COR-L47 (cell line): ENCODE data around the gene BLM.
A peak's percentile ranks its signal among the peaks of the same experiment; 100 is the strongest.
"Not testable (repeated sequence)": the region's sequence is repeated elsewhere in the genome, so short reads cannot be mapped to it uniquely, and the experiment has no call there.

Experiments used
- DNase-seq: peaks from one replicate; lab custom pipeline; 2025; lab: John Stamatoyannopoulos, UW

Gene BLM

DNA sequence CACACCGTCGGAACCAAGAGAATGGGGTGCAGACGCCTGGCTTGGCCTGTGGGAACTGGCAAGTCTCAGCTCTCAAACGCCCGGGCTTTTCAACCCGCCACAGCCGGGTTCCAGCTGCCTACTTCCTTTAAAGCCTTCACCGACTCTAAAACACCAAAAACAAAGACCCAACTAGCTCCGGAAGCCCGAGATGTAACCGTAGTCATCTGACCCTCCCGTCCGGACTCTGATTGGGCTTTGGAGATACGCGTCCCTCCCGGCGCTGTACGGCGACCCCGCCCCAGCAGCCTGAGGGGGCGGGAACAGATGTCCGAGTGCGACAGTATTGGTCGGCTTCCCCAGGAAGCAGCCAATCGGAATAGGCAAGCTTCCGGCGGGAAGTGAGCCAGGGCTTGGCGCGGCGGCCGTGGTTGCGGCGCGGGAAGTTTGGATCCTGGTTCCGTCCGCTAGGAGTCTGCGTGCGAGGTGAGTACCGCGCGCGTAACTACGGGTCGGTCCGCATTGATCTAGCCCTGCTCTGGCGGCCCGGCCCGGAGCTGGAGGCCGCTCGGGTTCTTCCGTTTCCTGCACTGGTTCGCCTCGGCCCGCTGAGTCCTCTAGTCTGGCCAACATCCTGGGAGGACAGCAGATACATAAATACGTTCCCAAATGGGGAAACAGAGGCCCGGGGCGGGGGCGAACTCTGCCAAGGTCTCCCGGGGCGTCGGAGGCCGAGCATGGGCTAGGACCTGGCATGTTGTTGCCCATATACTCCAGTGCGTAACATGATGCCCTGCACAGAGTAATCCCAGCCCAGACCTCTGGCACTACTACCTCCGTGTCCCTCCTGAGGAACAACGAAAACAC, at the start of gene BLM:
BLM (plus strand) TSS at position 371 of the 846 bp plus-strand sequence. CDS start 30,047 bp downstream, outside the sequence.
- peak; percentile 98 for DNase-seq

DNA sequence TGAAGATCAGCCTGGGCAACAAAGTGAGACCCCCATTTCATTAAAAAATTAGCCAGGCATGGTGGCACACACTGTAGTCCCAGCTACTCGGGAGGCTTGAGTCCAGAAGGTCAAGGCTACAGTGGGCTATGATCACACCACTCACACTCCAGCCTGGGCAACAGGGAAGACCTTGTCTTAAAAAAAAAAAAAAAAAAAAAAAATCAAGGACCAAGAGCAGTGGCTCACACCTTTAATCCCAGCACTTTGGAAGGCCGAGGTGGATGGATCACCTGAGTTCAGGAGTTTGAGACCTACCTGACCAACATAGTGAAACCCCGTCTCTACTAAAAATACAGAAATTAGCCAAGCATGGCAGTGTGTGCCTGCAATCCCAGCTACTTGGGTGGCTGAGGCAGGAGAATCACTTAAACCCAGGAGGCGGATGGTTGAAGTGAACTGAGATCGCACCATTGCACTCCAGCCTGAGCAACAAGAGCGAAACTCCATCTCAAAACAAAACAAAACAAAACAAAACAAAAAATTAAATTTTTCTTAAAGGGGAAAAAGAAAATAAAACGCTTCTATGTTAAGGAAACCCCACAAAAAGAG, 49.3 kb upstream of the BLM start:
- not testable (repeated sequence) for DNase-seq

DNA sequence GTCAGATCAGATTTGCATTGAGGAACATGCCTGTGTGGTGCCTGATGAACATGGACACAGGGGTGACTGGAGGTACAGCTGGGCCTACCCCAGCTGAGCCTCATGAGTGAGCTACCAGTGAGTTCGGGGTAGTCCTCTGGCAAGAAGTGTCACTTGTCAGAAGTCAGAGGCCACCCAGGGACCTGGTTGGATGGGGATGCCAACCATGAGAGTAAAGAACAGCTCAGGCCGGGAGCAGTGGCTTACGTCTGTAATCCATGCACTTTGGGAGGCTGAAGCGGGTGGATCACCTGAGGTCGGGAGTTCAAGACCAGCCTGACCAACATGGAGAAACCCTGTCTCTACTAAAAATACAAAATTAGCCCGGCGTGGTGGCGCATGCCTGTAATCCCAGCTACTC, 46.5 kb upstream of the BLM start:
- not testable (repeated sequence) for DNase-seq

DNA sequence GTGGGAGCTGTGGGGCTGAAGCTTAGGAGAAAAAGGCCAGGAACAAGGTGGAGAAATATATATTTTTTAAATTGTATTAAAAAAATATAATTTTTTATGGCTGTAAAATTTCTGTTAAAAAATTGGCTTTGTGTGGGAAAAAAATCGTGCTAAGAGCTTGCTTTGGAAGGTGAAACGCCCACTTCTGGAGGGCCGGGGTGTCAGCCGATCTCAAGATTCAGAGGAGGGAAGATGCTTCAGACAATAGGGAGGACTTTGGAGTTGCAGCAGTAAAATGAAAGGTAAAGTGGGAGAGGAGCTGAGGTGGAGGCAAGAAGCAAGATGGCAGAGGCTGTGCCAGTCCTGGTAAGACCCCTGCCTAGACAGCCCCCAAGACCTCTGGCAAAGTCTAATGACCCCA, 45.9 kb upstream of the BLM start:
- DNase-seq, result no peak

DNA sequence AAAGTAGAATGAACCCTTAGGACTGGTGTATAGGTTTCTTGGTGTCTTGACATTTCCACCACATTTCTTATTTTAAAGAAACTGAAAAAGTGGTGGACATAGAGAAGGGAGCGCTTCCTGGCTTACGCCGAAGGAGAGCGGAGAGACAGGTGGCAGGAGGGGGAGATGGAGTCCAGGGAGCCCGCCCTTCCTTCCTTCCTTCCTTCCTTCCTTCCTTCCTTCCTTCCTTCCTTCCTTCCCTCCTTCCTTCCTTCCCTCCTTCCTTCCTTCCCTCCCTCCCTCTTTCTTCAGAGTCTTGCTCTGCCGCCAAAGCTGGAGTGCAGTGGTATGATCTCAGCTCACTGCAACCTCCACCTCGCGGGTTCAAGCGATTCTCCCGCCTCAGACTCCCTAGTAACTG, 43.8 kb upstream of the BLM start:
- DNase-seq, result not testable (repeated sequence)

DNA sequence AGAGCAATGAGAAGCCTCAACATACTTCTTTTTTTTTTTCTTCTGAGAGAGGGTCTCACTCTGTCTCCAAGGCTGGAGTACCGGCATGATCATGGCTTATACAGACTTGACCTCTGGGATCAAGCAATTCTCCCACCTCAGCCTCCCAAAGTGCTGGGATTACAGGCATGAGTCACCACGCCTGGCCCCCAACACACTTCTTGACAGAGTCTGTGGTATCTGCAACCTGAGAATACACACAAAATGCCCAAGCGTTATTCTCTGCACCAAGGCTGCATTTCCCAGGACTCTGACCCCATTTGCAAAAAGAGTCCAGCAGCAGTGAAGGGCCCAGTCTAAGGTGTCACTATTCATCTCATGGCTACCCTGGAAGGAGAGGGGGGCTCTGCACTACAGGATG, 42.7 kb upstream of the BLM start:
- no peak for DNase-seq

DNA sequence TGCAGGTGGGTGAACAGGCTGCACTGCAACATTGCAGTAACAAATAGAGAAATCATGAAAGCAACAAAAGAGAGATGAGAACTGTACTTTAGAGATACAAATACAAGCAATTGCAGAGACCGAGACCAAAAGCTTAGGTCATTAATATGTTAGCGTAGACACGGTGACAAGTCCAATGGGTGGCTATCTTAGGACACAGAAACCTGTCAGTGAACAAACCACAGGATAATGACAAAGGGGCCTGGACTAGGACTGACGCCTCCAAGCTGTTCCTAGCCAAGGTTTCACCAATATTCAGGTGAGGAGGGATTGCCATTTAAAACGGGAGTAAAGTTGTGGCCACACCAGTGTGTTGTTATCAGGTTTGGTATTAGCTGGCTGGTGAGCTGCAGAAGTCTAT, 41.7 kb upstream of the BLM start:
- DNase-seq, result no peak

DNA sequence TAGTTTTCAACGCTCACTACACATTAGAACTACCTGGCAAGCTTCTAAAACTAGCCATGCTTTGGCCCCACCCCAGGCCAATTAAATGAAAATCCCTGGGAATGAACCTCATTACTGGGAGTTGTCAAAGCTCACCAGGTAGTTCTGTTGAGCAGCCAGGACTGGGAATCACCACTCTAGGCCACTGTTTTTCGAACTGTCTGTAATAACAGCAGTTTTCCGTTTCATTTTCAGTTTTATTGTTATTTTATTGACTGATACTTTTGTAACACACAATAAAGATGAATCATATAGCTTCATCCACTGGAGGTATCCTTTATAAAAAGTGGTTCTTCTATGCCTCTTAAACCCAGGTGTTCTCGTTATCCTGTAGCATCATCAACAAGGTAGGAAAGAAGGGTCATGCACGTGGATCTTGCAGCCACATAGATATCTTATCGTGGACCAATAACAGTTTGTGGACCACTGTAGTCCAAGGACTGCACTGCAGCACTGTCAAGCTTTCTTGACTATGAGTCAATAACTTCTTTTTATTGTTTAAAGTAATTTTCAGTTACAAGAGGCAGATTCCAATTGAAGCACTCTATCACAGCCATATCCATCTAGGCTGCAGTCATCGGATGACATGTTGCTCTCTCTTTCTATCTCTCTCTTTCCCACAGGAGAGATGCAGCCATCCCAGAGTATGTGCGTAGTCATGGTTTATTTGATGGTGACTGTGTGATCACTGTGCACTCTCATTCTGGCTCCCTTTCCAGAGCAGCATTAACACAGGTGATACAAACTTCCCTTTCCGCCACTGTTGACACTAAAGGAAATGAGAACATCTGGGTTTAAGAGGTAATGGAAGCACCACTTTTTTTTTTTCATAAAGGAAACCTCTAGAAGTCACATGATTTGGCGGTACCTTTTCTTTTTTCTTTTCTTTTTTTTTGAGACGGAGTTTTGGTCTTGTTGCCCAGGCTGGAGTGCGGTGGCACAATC, 39.0 kb upstream of the BLM start:
- no peak for DNase-seq

DNA sequence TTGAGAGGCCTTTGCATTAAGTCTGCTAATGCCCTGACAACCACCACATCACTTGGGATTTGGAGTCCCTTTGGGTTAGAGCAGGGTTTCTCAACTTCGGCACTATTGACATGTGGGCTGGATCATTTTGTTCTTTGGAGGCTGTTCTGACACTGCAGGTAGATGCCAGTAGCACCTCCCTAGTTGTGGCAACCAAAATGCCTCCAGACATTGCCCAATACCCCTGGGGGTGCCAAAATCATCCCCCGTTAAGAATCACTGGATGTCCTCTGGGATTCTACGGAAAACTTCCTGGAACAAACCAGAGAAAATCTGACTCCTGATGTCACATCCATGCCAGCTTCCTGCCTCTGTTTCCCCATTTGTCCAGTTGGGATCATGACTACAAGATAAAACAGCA, 37.2 kb upstream of the BLM start:
- DNase-seq, result no peak

DNA sequence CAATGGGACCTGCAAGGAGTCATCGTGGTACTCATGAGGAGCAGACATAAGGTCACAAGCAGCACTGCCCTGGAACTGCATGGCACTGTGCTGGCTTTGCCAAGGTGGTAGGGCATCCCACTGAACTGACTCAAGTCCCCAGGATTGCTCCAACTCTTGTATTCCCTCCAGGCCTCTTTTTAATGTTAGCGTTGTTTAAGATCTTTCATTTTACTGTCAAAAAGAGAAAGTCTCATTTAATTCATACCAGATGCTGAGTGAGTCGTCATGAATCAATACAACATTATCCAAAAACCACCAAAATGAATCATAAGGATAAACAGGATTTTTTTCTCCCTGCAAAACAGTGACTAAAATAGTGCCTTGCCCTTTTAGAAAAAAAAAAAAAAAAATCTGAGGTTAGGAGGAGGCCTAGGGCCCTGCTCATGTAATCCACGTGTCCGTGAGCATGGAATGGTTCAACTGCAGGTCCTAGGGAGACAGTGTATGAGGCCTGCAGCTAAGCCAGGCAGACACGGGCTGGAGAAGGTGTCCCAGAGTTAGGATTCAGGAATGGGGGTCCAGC, 36.7 kb upstream of the BLM start:
- DNase-seq, result no peak

DNA sequence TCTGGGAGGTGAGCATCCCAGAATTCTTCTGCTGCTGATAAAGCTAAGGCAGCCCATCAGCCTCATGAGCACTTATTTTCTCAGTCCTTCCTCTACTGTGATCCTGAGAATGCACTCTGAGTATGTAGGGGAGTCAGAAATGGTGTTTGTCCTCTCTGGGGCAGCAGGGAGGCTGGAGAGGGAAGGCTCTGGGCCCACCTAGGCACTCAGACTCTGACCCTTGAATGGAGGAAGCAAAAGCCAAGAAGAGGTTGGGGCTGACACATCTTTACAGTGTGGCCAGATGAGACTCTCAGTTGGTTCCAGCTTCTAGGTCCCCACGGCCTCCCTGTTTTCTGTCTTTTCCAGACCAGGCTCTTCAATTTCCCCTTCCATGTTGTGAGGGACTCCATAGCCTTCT, 36.1 kb upstream of the BLM start:
- no peak for DNase-seq

DNA sequence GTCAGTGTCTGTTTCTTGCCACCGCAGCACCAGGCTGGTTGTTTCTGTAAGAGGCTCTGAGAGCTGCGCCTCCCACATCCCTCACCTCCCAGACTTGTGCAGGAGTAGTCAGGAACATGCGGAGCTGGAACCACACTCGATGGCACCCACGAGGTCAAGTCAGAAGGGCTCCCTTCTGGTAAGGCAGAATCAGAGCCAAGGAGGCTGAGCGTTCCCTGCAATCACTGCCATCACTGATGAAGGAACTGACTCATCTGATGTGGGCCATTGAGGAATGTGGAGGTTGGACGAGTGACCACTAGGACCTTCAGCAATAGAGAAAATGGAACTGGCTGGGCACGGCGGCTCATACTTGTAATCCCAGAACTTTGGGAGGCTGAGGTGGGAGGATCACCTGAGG, 35.7 kb upstream of the BLM start:
- no peak for DNase-seq

DNA sequence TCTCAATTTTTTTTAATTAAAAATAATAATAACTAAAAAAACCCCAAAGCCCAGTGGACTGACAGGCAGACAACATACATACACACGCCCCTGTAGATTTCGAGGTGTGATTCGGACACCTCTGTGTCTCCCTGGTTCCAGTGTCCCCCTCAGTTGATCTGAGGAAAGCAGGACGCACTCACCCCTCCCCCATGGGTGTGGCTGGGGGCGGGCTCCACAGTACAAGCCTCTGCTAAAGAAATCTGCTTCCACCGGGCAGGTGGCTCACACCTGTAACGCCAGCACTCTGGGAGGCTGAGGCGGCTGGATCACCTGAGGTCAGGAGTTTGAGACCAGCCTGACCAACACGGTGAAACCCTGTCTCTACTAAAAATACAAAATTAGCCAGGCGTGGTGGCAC, 33.8 kb upstream of the BLM start:
- DNase-seq, result no peak

DNA sequence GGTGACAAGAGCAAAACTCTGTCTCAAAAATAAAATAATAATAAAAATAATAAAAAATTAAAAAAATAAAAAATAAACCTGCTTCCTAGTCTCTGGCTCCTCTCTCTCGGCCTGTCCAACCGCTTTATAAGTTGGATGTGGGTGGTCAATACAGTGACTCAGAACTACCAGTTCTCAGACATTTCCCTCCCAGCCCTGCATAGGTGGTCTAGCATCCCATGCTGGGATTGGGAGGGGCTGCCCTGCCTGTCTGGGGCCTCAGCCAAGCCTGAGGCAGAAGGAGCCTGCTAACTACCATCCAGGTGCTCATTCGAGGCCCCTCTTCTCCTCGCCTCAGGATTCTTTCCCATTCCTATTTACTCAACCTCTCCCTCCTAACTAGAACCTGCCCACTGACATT, 33.3 kb upstream of the BLM start:
- DNase-seq, result no peak

DNA sequence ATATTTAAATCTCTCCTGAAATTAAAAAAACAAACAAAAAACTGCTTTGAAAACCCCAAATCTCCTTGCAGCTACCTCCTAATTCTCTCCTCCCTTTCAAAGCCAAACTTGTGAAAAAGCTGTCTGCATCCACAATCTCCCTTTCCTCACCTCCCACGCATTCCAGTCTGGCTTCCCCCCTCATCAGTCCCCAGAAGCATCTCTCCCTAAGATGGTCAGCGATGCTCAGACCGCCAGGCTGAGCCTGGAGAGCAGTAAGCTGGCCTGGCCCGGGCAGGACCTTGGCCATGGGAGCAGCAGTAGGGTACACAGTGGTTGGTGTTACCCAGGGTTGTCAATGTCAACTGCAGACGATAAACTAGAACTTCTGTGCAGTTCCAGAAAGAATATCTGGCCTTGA, 32.9 kb upstream of the BLM start:
- DNase-seq, result no peak

DNA sequence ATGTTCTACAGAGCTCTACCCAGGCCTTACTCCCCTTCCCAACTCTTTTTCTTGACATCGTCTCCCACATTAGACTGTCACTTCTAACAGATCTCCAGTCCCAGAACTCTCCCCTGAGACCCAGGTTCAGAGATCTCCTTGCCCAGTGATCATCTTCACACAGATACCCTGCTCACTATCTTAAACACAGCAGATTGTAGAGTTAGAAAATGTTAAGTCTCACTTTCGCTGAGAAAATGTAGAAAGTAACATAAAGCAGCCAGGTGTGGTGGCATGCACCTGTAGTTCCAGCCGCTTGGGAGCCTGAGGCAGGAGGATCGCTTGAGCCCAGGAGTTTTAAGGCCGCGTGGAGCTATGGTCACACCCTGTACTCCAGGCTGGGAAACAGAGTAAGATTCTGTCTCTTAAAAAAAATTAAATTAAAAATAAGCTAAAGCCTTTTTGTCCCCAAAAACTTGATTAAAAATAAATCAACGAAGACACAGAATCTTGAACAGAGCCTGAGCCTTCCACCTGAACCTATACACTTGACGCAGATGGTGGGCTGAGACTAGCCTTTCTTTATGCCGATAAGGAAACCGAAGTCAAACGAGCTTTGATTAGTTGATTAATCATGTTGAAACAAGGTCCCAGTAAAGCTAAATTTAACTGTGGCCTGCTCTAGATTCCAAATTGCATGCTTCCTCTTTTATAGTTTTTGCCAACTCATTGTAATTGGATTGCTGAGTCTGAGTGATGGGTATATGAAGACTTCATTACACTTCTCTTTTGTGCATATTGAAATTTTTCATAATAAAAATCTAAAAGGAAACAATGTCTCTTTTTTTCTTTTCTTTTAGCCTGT, 31.3 kb upstream of the BLM start:
- DNase-seq, result no peak

DNA sequence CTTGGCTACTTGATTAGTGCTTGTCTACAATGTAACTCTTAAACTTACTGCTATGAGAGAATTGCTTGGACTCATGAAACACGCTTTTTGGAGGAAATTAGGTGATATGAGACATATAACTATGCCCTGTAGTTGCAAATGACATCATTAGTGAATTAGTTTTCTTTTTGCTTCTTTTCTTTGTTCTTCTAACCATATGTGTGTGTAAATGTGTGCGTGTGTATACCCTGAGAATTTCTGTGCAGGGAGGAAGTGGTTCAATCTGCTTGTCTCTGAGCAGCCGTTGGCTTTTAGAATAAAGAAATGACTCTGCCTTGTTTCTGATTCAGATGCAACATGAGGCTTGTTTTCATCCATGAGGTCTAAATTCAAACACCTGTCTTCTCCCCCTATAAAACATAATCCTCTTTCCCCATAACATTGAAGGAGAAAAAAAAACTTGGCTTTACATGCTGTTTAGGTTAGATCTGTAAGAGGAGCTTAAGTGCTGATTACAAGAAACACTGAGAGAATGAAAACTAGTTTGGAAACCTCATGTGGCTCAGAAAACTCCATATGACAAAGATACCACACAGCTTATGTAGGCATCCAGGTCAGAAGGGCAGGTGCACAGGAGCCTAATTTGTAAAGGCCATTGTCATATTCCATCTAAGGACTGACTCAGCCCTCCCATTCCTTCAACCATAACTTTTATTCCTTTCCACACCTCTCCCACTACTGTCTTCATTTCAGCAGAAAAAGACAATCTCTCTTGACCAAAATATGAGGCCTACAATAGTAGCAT, 30.5 kb upstream of the BLM start:
- no peak for DNase-seq

DNA sequence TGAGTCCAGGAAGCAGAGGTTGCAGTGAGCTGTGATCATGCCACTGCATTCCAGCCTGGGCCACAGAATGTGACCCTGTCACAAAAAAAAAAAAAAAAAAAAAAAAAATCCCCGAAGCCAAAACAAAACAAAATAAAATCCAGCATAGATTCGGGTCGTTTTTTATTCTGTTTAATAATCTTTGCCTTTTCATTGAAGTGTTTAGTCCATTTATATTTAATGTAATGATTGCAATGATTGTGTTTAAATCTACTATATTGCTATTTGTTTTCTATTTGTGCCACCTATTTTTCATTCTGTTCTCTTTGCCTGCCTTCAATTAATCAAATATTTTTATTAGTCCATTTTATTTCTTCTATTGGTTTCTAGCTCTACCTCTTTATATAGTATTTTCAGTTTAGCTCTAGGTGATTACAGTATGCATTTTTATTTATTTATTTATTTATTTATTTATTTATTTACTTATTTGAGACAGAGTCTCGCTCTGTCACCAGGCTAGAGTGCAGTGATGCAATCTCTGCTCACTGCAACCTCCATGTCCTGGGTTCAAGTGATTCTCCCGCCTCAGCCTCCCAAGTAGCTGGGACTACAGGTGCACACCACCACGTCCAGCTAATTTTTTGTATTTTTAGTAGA, 27.7 kb upstream of the BLM start:
- DNase-seq, result not testable (repeated sequence)

DNA sequence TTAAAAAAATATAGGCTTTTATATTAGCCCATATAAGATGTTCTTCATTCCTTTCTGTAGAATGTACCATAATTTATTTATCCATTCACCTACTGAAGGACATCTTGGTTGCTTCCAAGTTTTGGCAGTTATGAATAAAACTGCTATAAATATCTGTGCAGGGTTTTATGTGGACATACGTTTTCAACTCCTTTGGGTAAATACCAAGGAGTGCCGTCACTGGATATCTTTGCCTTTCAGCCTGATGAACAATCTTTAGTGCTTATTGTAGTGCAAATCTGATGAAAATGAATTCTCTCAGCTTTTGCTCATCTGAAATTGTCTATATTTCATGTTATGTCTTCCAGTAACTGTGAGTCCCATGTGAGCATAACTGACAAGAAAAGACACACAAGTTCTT, 26.6 kb upstream of the BLM start:
- DNase-seq, result no peak

DNA sequence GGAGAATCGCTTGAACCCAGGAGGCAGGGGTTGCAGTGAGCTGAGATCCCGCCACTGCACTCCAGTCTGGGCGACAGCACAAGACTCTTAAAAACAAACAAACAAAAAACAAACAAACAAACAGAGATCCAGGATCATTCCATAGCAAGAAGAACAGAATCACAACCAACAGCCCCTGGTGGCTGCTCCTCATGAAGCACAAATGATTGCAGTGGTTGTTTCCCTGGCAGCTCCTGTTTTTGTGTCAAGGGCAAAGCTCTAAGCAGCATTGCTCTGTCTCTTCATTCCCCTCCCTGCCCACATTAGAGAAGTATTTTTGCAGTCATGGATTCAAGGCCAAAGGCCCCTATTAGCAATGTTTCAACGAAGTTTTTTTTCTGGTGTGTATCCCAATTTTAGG, 25.8 kb upstream of the BLM start:
- DNase-seq, result no peak
